Fibroblast of lung (primary cell): ENCODE results near the gene ZFYVE26.

Experiments
- CTCF ChIP-seq, 2 donors: IDR thresholded peaks in 1 of 2; conservative IDR thresholded peaks in 1 of 2; 1 replicate in 1 of 2; 2 replicates in 1 of 2; pipeline ENCODE4 v1.5.1; 2011 to 2012; ENCODE audit warnings: low read length in 2 of 2, control low read depth in 1 of 2, inconsistent platforms in 1 of 2, low read depth in 1 of 2, mild to moderate bottlenecking in 1 of 2
- EZH2 ChIP-seq: IDR thresholded peaks from 2 replicates; pipeline ENCODE4 v1.5.1; 2012; ENCODE audit warnings: low read length, control low read depth, mild to moderate bottlenecking; ENCODE audit errors: missing control alignments

GRCh38 chr14:67852926-67853604, 36.7 kb upstream of the ZFYVE26 start:
- no peak for TF ChIP-seq CTCF (conservative IDR thresholded peaks at IDR 0.05 in 1 of 2, IDR thresholded peaks at IDR 0.05 in 1 of 2; ENCODE audit: low read depth in 1 of 2, low read length in 2 of 2)
- TF ChIP-seq EZH2: no peak
